ENCODE results near the gene POU6F2. TPM values are rescaled to one million over a fixed set of nuclear protein-coding genes. Genes with fewer than 3 reads are reported as not detected.

POU6F2 gene
- total RNA-seq, 1 donor from 2014 or later: 34.7 TPM

- DNase-seq: no peak
- H3K36me3 Mint-ChIP-seq (ENCODE audit: unreplicated experiment): no peaks in the 10 kb centered on the region
These were observed 414.4 kb downstream of the POU6F2 start for GRCh38 chr7:39392151-39392550.

GRCh38 chr7:39394105-39394680, 416.5 kb downstream of the POU6F2 start:
- H3K27ac Mint-ChIP-seq (ENCODE audit: unreplicated experiment): no peak overlapping the region
- H3K9me3 Mint-ChIP-seq (ENCODE audit: unreplicated experiment): peaks cover 2% of the 10 kb centered on the region
- no peaks in the 10 kb centered on the region for H3K36me3 Mint-ChIP-seq (ENCODE audit: unreplicated experiment)
- H3K4me1 Mint-ChIP-seq (ENCODE audit: low read depth, unreplicated experiment): peaks cover 17% of the 10 kb centered on the region
- H3K27me3 Mint-ChIP-seq (ENCODE audit: unreplicated experiment): no peaks in the 10 kb centered on the region
- DNase-seq: no peak
- no peak overlapping the region for H3K4me3 Mint-ChIP-seq (ENCODE audit: unreplicated experiment)
- no peak for TF ChIP-seq CTCF (IDR thresholded peaks at IDR 0.05; ENCODE audit: partially characterized antibody, unreplicated experiment)

More at GRCh38 chr7:39392151-39392550, 414.4 kb downstream of the POU6F2 start:
- no peak overlapping the region for H3K27ac Mint-ChIP-seq (ENCODE audit: unreplicated experiment)
- H3K27me3 Mint-ChIP-seq (ENCODE audit: unreplicated experiment): no peaks in the 10 kb centered on the region
- TF ChIP-seq CTCF (IDR thresholded peaks at IDR 0.05; ENCODE audit: partially characterized antibody, unreplicated experiment): no peak
- no peak overlapping the region for H3K4me3 Mint-ChIP-seq (ENCODE audit: unreplicated experiment)
- H3K4me1 Mint-ChIP-seq (ENCODE audit: low read depth, unreplicated experiment): peaks cover 17% of the 10 kb centered on the region
- peaks cover 2% of the 10 kb centered on the region for H3K9me3 Mint-ChIP-seq (ENCODE audit: unreplicated experiment)

GRCh38 chr7:39399458-39399857, 421.7 kb downstream of the POU6F2 start:
- Mint-ChIP-seq H3K27me3 (ENCODE audit: unreplicated experiment) (no peaks in the 10 kb centered on the region), H3K27ac (ENCODE audit: unreplicated experiment) (no peak overlapping the region), H3K4me3 (ENCODE audit: unreplicated experiment) (no peak overlapping the region), H3K4me1 (ENCODE audit: low read depth, unreplicated experiment) (peaks cover 6% of the 10 kb centered on the region), H3K9me3 (ENCODE audit: unreplicated experiment) (peaks cover 2% of the 10 kb centered on the region), H3K36me3 (ENCODE audit: unreplicated experiment) (no peaks in the 10 kb centered on the region)
- no peak for TF ChIP-seq CTCF (IDR thresholded peaks at IDR 0.05; ENCODE audit: partially characterized antibody, unreplicated experiment)
- no peak for DNase-seq

GRCh38 chr7:39399986-39400385, 422.3 kb downstream of the POU6F2 start:
- DNase-seq: no peak
- TF ChIP-seq CTCF (IDR thresholded peaks at IDR 0.05; ENCODE audit: partially characterized antibody, unreplicated experiment): no peak
- H3K4me3 Mint-ChIP-seq (ENCODE audit: unreplicated experiment): no peak overlapping the region
- no peak overlapping the region for H3K27ac Mint-ChIP-seq (ENCODE audit: unreplicated experiment)
- H3K27me3 Mint-ChIP-seq (ENCODE audit: unreplicated experiment): no peaks in the 10 kb centered on the region
- H3K4me1 Mint-ChIP-seq (ENCODE audit: low read depth, unreplicated experiment): peaks cover 5% of the 10 kb centered on the region
- peaks cover under 1% of the 10 kb centered on the region for H3K9me3 Mint-ChIP-seq (ENCODE audit: unreplicated experiment)
- H3K36me3 Mint-ChIP-seq (ENCODE audit: unreplicated experiment): no peaks in the 10 kb centered on the region

GRCh38 chr7:39400836-39401235, 423.1 kb downstream of the POU6F2 start:
- no peaks in the 10 kb centered on the region for H3K36me3 Mint-ChIP-seq (ENCODE audit: unreplicated experiment)
- no peak for DNase-seq
- no peak for TF ChIP-seq CTCF (IDR thresholded peaks at IDR 0.05; ENCODE audit: partially characterized antibody, unreplicated experiment)
- no peaks in the 10 kb centered on the region for H3K9me3 Mint-ChIP-seq (ENCODE audit: unreplicated experiment)
- no peak overlapping the region for H3K27ac Mint-ChIP-seq (ENCODE audit: unreplicated experiment)
- no peak overlapping the region for H3K4me3 Mint-ChIP-seq (ENCODE audit: unreplicated experiment)
- no peaks in the 10 kb centered on the region for H3K27me3 Mint-ChIP-seq (ENCODE audit: unreplicated experiment)
- H3K4me1 Mint-ChIP-seq (ENCODE audit: low read depth, unreplicated experiment): peaks cover 5% of the 10 kb centered on the region
